ENCODE measurements around the gene TMEM272. TPM values are rescaled to one million over a fixed set of nuclear protein-coding genes. Genes with fewer than 3 reads are reported as not detected.
A peak's percentile ranks its signal among the peaks of the same experiment; 100 is the strongest.

Gene TMEM272
- total and polyA plus RNA-seq, 2 of the 13 experiments (the other 11 are each of a cell fraction or from before 2014, with no cell fraction given): 0.37 to 0.62 TPM

DNA sequence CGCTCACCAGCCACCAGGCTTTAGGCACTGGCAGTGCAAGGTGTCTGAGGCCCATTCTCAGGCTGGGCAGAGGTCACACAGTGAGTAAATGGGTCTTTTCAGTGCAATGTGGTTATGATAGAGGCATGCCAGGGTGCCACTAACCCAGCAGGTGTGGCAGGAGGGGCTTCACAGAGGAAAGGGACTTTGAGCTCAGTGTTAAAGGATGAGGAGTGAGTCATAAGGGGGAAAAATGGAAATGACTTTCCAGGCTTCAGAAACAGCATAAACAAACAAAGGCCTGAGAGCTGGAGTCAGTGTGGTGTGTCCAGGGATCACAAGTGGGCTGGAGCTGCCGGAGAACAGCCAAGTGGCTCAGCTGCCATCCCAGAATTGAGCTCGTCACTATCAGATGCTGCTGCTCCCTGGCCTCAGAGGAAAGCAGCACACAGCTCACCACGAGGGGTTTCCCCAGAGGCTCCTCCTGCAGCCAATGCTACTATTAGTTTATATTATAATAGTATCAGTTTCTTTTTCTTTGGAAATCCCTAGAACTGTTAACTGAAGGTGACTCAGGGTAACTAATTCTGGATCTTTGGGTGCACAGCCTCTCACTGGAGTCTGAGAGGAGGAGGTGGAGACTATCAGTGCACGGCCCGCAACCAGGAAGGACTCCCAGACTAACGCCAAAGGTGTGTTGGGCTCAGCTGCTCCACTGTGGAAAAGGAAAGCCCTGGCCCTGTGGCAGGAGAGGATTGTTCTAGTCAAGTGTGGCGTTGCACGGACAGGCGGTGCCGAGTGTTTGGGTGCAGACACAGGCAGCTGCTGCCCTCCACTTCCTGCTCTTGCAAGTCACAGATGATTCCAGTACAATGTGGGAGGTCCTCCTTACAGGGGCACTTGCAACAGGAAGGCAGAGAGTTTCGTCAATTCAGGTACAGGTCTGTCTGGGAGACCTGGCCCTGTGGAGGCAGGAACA, 80.5 kb downstream of the TMEM272 start (continued):
- TF ChIP-seq, protein P1, sequence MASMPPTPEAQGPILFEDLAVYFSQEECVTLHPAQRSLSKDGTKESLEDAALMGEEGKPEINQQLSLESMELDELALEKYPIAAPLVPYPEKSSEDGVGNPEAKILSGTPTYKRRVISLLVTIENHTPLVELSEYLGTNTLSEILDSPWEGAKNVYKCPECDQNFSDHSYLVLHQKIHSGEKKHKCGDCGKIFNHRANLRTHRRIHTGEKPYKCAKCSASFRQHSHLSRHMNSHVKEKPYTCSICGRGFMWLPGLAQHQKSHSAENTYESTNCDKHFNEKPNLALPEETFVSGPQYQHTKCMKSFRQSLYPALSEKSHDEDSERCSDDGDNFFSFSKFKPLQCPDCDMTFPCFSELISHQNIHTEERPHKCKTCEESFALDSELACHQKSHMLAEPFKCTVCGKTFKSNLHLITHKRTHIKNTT (CRISPR knock-in tag; IDR thresholded peaks at IDR 0.05): no peak
- TF ChIP-seq NAIF1 (CRISPR knock-in tag; IDR thresholded peaks at IDR 0.05; ENCODE audit: borderline replicate concordance): no peak
- TF ChIP-seq MAZ (IDR thresholded peaks at IDR 0.05; ENCODE audit: borderline replicate concordance, low read depth, low read length): no peak
- no peak for TF ChIP-seq MAZ (CRISPR knock-in tag; IDR thresholded peaks at IDR 0.05; ENCODE audit: low read depth)
- no peak for TF ChIP-seq ZBTB21 (CRISPR knock-in tag; IDR thresholded peaks at IDR 0.05)
- peak; percentile 81; the same call in 1 of the 2 replicates for TF ChIP-seq JUNB (CRISPR knock-in tag; IDR thresholded peaks at IDR 0.05; ENCODE audit: borderline replicate concordance)
- no peak for TF ChIP-seq ZNF224 (CRISPR knock-in tag; IDR thresholded peaks at IDR 0.05)
- TF ChIP-seq ZNF530 (CRISPR knock-in tag; IDR thresholded peaks at IDR 0.05; ENCODE audit: low read depth): no peak
- peak; percentile 66 for TF ChIP-seq ARNTL (CRISPR knock-in tag; IDR thresholded peaks at IDR 0.05)
- no peak for TF ChIP-seq ZNF605 (CRISPR knock-in tag; IDR thresholded peaks at IDR 0.05)
- TF ChIP-seq GFI1 (CRISPR knock-in tag; IDR thresholded peaks at IDR 0.05; ENCODE audit: borderline replicate concordance): no peak
- no peak for TF ChIP-seq CHCHD3 (CRISPR knock-in tag; IDR thresholded peaks at IDR 0.05)
- TF ChIP-seq YY1 (IDR thresholded peaks at IDR 0.05; ENCODE audit: insufficient read depth, insufficient replicate concordance, low read depth, low read length): peak; percentile 22
- TF ChIP-seq, protein P2, sequence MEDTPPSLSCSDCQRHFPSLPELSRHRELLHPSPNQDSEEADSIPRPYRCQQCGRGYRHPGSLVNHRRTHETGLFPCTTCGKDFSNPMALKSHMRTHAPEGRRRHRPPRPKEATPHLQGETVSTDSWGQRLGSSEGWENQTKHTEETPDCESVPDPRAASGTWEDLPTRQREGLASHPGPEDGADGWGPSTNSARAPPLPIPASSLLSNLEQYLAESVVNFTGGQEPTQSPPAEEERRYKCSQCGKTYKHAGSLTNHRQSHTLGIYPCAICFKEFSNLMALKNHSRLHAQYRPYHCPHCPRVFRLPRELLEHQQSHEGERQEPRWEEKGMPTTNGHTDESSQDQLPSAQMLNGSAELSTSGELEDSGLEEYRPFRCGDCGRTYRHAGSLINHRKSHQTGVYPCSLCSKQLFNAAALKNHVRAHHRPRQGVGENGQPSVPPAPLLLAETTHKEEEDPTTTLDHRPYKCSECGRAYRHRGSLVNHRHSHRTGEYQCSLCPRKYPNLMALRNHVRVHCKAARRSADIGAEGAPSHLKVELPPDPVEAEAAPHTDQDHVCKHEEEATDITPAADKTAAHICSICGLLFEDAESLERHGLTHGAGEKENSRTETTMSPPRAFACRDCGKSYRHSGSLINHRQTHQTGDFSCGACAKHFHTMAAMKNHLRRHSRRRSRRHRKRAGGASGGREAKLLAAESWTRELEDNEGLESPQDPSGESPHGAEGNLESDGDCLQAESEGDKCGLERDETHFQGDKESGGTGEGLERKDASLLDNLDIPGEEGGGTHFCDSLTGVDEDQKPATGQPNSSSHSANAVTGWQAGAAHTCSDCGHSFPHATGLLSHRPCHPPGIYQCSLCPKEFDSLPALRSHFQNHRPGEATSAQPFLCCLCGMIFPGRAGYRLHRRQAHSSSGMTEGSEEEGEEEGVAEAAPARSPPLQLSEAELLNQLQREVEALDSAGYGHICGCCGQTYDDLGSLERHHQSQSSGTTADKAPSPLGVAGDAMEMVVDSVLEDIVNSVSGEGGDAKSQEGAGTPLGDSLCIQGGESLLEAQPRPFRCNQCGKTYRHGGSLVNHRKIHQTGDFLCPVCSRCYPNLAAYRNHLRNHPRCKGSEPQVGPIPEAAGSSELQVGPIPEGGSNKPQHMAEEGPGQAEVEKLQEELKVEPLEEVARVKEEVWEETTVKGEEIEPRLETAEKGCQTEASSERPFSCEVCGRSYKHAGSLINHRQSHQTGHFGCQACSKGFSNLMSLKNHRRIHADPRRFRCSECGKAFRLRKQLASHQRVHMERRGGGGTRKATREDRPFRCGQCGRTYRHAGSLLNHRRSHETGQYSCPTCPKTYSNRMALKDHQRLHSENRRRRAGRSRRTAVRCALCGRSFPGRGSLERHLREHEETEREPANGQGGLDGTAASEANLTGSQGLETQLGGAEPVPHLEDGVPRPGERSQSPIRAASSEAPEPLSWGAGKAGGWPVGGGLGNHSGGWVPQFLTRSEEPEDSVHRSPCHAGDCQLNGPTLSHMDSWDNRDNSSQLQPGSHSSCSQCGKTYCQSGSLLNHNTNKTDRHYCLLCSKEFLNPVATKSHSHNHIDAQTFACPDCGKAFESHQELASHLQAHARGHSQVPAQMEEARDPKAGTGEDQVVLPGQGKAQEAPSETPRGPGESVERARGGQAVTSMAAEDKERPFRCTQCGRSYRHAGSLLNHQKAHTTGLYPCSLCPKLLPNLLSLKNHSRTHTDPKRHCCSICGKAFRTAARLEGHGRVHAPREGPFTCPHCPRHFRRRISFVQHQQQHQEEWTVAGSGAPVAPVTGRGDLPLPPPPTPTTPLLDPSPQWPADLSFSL (CRISPR knock-in tag; IDR thresholded peaks at IDR 0.05): no peak
- TF ChIP-seq MBNL3 (CRISPR knock-in tag; conservative IDR thresholded peaks at IDR 0.05): no peak
- TF ChIP-seq, protein P3, sequence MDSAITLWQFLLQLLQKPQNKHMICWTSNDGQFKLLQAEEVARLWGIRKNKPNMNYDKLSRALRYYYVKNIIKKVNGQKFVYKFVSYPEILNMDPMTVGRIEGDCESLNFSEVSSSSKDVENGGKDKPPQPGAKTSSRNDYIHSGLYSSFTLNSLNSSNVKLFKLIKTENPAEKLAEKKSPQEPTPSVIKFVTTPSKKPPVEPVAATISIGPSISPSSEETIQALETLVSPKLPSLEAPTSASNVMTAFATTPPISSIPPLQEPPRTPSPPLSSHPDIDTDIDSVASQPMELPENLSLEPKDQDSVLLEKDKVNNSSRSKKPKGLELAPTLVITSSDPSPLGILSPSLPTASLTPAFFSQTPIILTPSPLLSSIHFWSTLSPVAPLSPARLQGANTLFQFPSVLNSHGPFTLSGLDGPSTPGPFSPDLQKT (CRISPR knock-in tag; IDR thresholded peaks at IDR 0.05; ENCODE audit: borderline replicate concordance): no peak
- TF ChIP-seq HNF4G (IDR thresholded peaks at IDR 0.05; ENCODE audit: borderline replicate concordance, low read depth, low read length): peak; percentile 64
- peak; percentile 65; the same call in 1 of the 2 replicates for TF ChIP-seq HNF4G (CRISPR knock-in tag; IDR thresholded peaks at IDR 0.05; ENCODE audit: borderline replicate concordance, low read depth)
- TF ChIP-seq, protein P4, sequence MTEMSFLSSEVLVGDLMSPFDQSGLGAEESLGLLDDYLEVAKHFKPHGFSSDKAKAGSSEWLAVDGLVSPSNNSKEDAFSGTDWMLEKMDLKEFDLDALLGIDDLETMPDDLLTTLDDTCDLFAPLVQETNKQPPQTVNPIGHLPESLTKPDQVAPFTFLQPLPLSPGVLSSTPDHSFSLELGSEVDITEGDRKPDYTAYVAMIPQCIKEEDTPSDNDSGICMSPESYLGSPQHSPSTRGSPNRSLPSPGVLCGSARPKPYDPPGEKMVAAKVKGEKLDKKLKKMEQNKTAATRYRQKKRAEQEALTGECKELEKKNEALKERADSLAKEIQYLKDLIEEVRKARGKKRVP (CRISPR knock-in tag; IDR thresholded peaks at IDR 0.05): no peak

Measured in HepG2 (cell line).